ENCODE data around the gene IPO4. TPM values are rescaled to one million over a fixed set of nuclear protein-coding genes. Genes with fewer than 3 reads are reported as not detected.

The IPO4 gene
- total and polyA plus RNA-seq, 2 of the 8 experiments (the other 6 are each of a cell fraction or from before 2014, with no cell fraction given) = 55.5 to 108 TPM

GRCh38 chr14:24216345-24216699, 27.7 kb upstream of the IPO4 start:
- H3K23me2 ChIP-seq (ENCODE audit: low read depth, low read length) = peaks cover 8% of the 10 kb centered on the region
- H3K56ac ChIP-seq (replicated peaks; ENCODE audit: insufficient read length, low read depth, low read length) = no peak overlapping the region
- H4K8ac ChIP-seq (ENCODE audit: extremely low read depth, insufficient read depth, low read length) = no peak overlapping the region
- H3K79me1 ChIP-seq (ENCODE audit: low read depth, low read length) = no peaks in the 10 kb centered on the region
- DNase-seq (ENCODE audit: low read depth in 1 of 2, low spot score in 2 of 2) (no peak), FAIRE-seq (no peak)
- no peak overlapping the region for H4K5ac ChIP-seq (ENCODE audit: insufficient read length, low read depth, low read length)
- no peak overlapping the region for H2BK5ac ChIP-seq (ENCODE audit: low read depth, low read length)
- H3K23ac ChIP-seq (ENCODE audit: insufficient read length) = no peak overlapping the region
- no peak overlapping the region for H4K91ac ChIP-seq (replicated peaks; ENCODE audit: insufficient read length, low read length)
- no peak overlapping the region for H2BK120ac ChIP-seq (replicated peaks; ENCODE audit: low read depth, low read length)
- peaks cover 0 to 12% of the 10 kb centered on the region in 2 experiments; a peak in 2 of 4 replicates for H3K79me2 ChIP-seq (ENCODE audit: control insufficient read depth in 1 of 2, insufficient read depth in 2 of 2, low read length in 2 of 2)
- no peaks in the 10 kb centered on the region for H3K27me3 ChIP-seq (replicated peaks in 1 of 4; ENCODE audit: control insufficient read depth in 3 of 4, extremely low read depth in 1 of 4, insufficient read depth in 3 of 4, low read length in 3 of 4)
- H2BK15ac ChIP-seq (ENCODE audit: low read length) = 0 out of 2 replicates have a peak overlapping the region, but pooled peaks have one; percentile 48
- no peak overlapping the region for H3K9ac ChIP-seq (replicated peaks in 1 of 4; ENCODE audit: extremely low read depth in 1 of 4, low read depth in 3 of 4, low read length in 3 of 4)
- H2AFZ ChIP-seq (ENCODE audit: low read length) = no peak overlapping the region
- peaks cover 0 to 7% (median 5%) of the 10 kb centered on the region in 4 experiments; a peak in 6 of 8 replicates for H3K36me3 ChIP-seq (ENCODE audit: control insufficient read depth in 2 of 4, insufficient read depth in 4 of 4, low read length in 3 of 4)
- H3K18ac ChIP-seq (ENCODE audit: extremely low read depth, low read length) = no peak overlapping the region
- H3K14ac ChIP-seq (ENCODE audit: insufficient read length) = no peak overlapping the region
- no peaks in the 10 kb centered on the region for H3K9me3 ChIP-seq (ENCODE audit: insufficient read depth in 2 of 2, low read depth in 1 of 2, low read length in 1 of 2)
- H3K4me2 ChIP-seq (ENCODE audit: insufficient read depth in 1 of 2, low read depth in 2 of 2, low read length in 2 of 2) = peak overlapping the region; percentile 70 to 86; a peak in 2 of 4 replicates
- no peak overlapping the region for H2BK20ac ChIP-seq (ENCODE audit: low read length)
- no peak overlapping the region for H3K4ac ChIP-seq (replicated peaks; ENCODE audit: insufficient read length, low read depth, low read length)
- peak overlapping the region in 2 of 4 experiments; percentile 77 to 78; a peak in 3 of 8 replicates for H3K4me3 ChIP-seq (ENCODE audit: extremely low read depth in 1 of 4, insufficient read depth in 2 of 4, low read depth in 3 of 4, low read length in 4 of 4)
- ChIA-PET POLR2A (ENCODE audit: partially characterized antibody) (interaction anchor here (0.8 to 11.1 kb wide), 17 partner anchors 8 to 92 kb away, joined by 3 to 119 read pairs (median 5); partner anchors contain the start of genes IPO4, RABGGTA, TINF2 and TM9SF1), CTCF (ENCODE audit: partially characterized antibody) (interaction anchor here (0.5 to 2.1 kb wide), 15 partner anchors 8 to 1914 kb away, joined by 3 to 7 read pairs (median 3); partner anchors contain the start of genes CIDEB, TINF2 and TM9SF1)
- H4K20me1 ChIP-seq (replicated peaks in 1 of 2; ENCODE audit: control insufficient read depth in 1 of 2, insufficient read depth in 2 of 2, low read length in 2 of 2) = peaks cover 0 to 1% of the 10 kb centered on the region in 2 experiments
- no peak overlapping the region for H3K27ac ChIP-seq (ENCODE audit: low read depth, low read length)
- no peak overlapping the region for H2AK5ac ChIP-seq (ENCODE audit: low read depth, low read length)
- H3K4me1 ChIP-seq (replicated peaks in 1 of 4; ENCODE audit: control insufficient read depth in 3 of 4, insufficient read depth in 4 of 4, low read length in 3 of 4) = peaks cover 0 to 5% (median 2%) of the 10 kb centered on the region in 4 experiments; a peak in 1 of 7 replicates
- 85% methylated on average over 2 of the region's 2 CpGs; no CpG with 5 or more reads in 1 of the 2 experiments for WGBS, 2 experiments (ENCODE audit: extremely low coverage in 1 of 2, insufficient coverage in 1 of 2, insufficient read length in 1 of 2, insufficient replicate concordance in 2 of 2, low coverage in 1 of 2, low lambda C conversion rate in 2 of 2, missing lambda C conversion rate in 1 of 2)
- H2BK12ac ChIP-seq (ENCODE audit: low read depth, low read length) = no peak overlapping the region
- no peak for TF ChIP-seq SRF (IDR thresholded peaks at IDR 0.05; ENCODE audit: low read depth, low read length)
- no peak for TF ChIP-seq HDAC2 (IDR thresholded peaks at IDR 0.05; ENCODE audit: borderline replicate concordance in 1 of 2, low read depth in 2 of 2, low read length in 2 of 2)
- no peak for TF ChIP-seq CTCF (IDR thresholded peaks at IDR 0.05; ENCODE audit: control extremely low read depth in 1 of 3, insufficient read depth in 1 of 3, low read depth in 1 of 3, low read length in 3 of 3)
- TF ChIP-seq ATF2 (IDR thresholded peaks at IDR 0.05; ENCODE audit: low read length) = no peak
- no peak for TF ChIP-seq SAP30 (IDR thresholded peaks at IDR 0.05; ENCODE audit: insufficient read depth, insufficient replicate concordance, low read length)
- TF ChIP-seq FOSL1 (IDR thresholded peaks at IDR 0.05; ENCODE audit: insufficient read depth, low read depth, low read length) = no peak
- TF ChIP-seq MAX (IDR thresholded peaks at IDR 0.05) = no peak
- TF ChIP-seq TBP (IDR thresholded peaks at IDR 0.05; ENCODE audit: low read depth, low read length) = no peak

Data from H1 (cell line).